Skeletal muscle tissue (tissue), 4 donors: ENCODE measurements around the gene CHST11. TPM values are rescaled to one million over a fixed set of nuclear protein-coding genes. Genes with fewer than 3 reads are reported as not detected.

Experiments
- H3K27ac ChIP-seq: one replicate; pipeline ENCODE4 v1.7.0; 2013; ENCODE audit warnings: mild to moderate bottlenecking, low read depth, low read length, inconsistent platforms
- H3K27me3 ChIP-seq, 3 donors: one replicate each; pipeline ENCODE4 v1.7.0; 2013; ENCODE audit warnings: low read length in 3 of 3; ENCODE audit not compliant: control insufficient read depth in 3 of 3, insufficient read depth in 3 of 3
- H3K36me3 ChIP-seq, 3 donors: one replicate each; pipeline ENCODE4 v1.7.0; 2013; ENCODE audit warnings: low read length in 3 of 3; ENCODE audit not compliant: control insufficient read depth in 3 of 3, insufficient read depth in 3 of 3
- H3K4me1 ChIP-seq, 3 donors: one replicate each; pipeline ENCODE4 v1.7.0; 2013; ENCODE audit warnings: low read length in 3 of 3, mild to moderate bottlenecking in 3 of 3; ENCODE audit not compliant: control insufficient read depth in 3 of 3, insufficient read depth in 3 of 3
- H3K4me3 ChIP-seq, 3 donors: one replicate each; pipeline ENCODE4 v1.7.0; 2013; ENCODE audit warnings: low read length in 3 of 3
- H3K9ac ChIP-seq, 3 donors: one replicate each; pipeline ENCODE4 v1.7.0; 2013; ENCODE audit warnings: low read length in 3 of 3, mild to moderate bottlenecking in 3 of 3, moderate library complexity in 2 of 3, low read depth in 1 of 3
- H3K9me3 ChIP-seq, 3 donors: one replicate each; pipeline ENCODE4 v1.7.0; 2013; ENCODE audit warnings: low read length in 3 of 3; ENCODE audit not compliant: control insufficient read depth in 3 of 3
- total RNA-seq: library from RNA; depleted of rRNA; stranded (reverse); fragments of >200 nt; gene quantifications from one replicate; pipeline ENCODE4 v1.2.3, GENCODE V29; 2014
- donor health status: Osteomylitis.

CHST11 gene
- total RNA-seq, 1 donor from 2014 or later: 2.1 TPM

- Histone ChIP-seq H3K4me1 (peaks cover 4 to 10% (median 6%) of the 10 kb centered on the region in 3 donors), H3K9ac (no peak overlapping the region), H3K36me3 (no peaks in the 10 kb centered on the region), H3K27me3 (no peaks in the 10 kb centered on the region), H3K4me3 (no peak overlapping the region), H3K9me3 (no peaks in the 10 kb centered on the region), H3K27ac (no peak overlapping the region)
Observed at GRCh38 chr12:104628831-104629135, 172.0 kb downstream of the CHST11 start.

- H3K4me1 ChIP-seq: peaks cover 4 to 10% (median 6%) of the 10 kb centered on the region in 3 donors
- no peak overlapping the region for H3K4me3 ChIP-seq
- H3K36me3 ChIP-seq: no peaks in the 10 kb centered on the region
- H3K9me3 ChIP-seq: no peaks in the 10 kb centered on the region
- H3K9ac ChIP-seq: no peak overlapping the region
- H3K27ac ChIP-seq: no peak overlapping the region
- no peaks in the 10 kb centered on the region for H3K27me3 ChIP-seq
Observed at GRCh38 chr12:104630230-104630670, 173.5 kb downstream of the CHST11 start.

- H3K27me3 ChIP-seq: no peaks in the 10 kb centered on the region
- peaks cover 4 to 10% (median 6%) of the 10 kb centered on the region in 3 donors for H3K4me1 ChIP-seq
Observed at GRCh38 chr12:104631867-104632266, 175.1 kb downstream of the CHST11 start.

GRCh38 chr12:104632724-104633201 is 176.0 kb downstream of the CHST11 start:
- Histone ChIP-seq H3K4me3 (no peak overlapping the region), H3K27ac (no peak overlapping the region), H3K4me1 (peaks cover 3 to 10% (median 4%) of the 10 kb centered on the region in 3 donors), H3K36me3 (no peaks in the 10 kb centered on the region), H3K9me3 (no peaks in the 10 kb centered on the region), H3K9ac (no peak overlapping the region), H3K27me3 (no peaks in the 10 kb centered on the region)

More at GRCh38 chr12:104631867-104632266, 175.1 kb downstream of the CHST11 start:
- Histone ChIP-seq H3K4me3 (no peak overlapping the region), H3K9ac (no peak overlapping the region), H3K9me3 (no peaks in the 10 kb centered on the region), H3K36me3 (no peaks in the 10 kb centered on the region), H3K27ac (no peak overlapping the region)

- Histone ChIP-seq H3K4me1 (peaks cover 3 to 14% (median 6%) of the 10 kb centered on the region in 3 donors), H3K9ac (no peak overlapping the region), H3K36me3 (no peaks in the 10 kb centered on the region), H3K27me3 (no peaks in the 10 kb centered on the region), H3K4me3 (no peak overlapping the region), H3K27ac (no peak overlapping the region), H3K9me3 (no peaks in the 10 kb centered on the region)
Observed at GRCh38 chr12:104634044-104634443, 177.3 kb downstream of the CHST11 start.

GRCh38 chr12:104634852-104635251 is 178.1 kb downstream of the CHST11 start:
- Histone ChIP-seq H3K9me3 (no peaks in the 10 kb centered on the region), H3K4me1 (peaks cover 3 to 13% (median 6%) of the 10 kb centered on the region in 3 donors), H3K36me3 (no peaks in the 10 kb centered on the region), H3K9ac (no peak overlapping the region), H3K27ac (no peak overlapping the region), H3K27me3 (no peaks in the 10 kb centered on the region), H3K4me3 (no peak overlapping the region)

- H3K9me3 ChIP-seq: no peaks in the 10 kb centered on the region
- H3K36me3 ChIP-seq: no peaks in the 10 kb centered on the region
- H3K4me3 ChIP-seq: no peak overlapping the region
- peaks cover 3 to 9% (median 3%) of the 10 kb centered on the region in 3 donors for H3K4me1 ChIP-seq
- H3K9ac ChIP-seq: no peak overlapping the region
- no peaks in the 10 kb centered on the region for H3K27me3 ChIP-seq
- H3K27ac ChIP-seq: no peak overlapping the region
Observed at GRCh38 chr12:104635607-104636343, 179.0 kb downstream of the CHST11 start.

GRCh38 chr12:104636496-104636895 is 179.7 kb downstream of the CHST11 start:
- Histone ChIP-seq H3K36me3 (no peaks in the 10 kb centered on the region), H3K9ac (no peak overlapping the region), H3K27me3 (no peaks in the 10 kb centered on the region), H3K27ac (no peak overlapping the region), H3K4me3 (no peak overlapping the region), H3K9me3 (no peaks in the 10 kb centered on the region), H3K4me1 (peaks cover 3 to 9% (median 3%) of the 10 kb centered on the region in 3 donors)

GRCh38 chr12:104637604-104638003 is 180.9 kb downstream of the CHST11 start:
- no peak overlapping the region for H3K4me3 ChIP-seq
- H3K9me3 ChIP-seq: no peaks in the 10 kb centered on the region
- no peak overlapping the region for H3K27ac ChIP-seq
- H3K27me3 ChIP-seq: no peaks in the 10 kb centered on the region
- H3K9ac ChIP-seq: no peak overlapping the region
- H3K36me3 ChIP-seq: no peaks in the 10 kb centered on the region
- H3K4me1 ChIP-seq: peaks cover 3 to 9% (median 3%) of the 10 kb centered on the region in 3 donors

- no peak overlapping the region for H3K27ac ChIP-seq
Observed at GRCh38 chr12:104638218-104638850, 181.6 kb downstream of the CHST11 start.

More at GRCh38 chr12:104638218-104638850, 181.6 kb downstream of the CHST11 start:
- no peaks in the 10 kb centered on the region for H3K27me3 ChIP-seq
- H3K9ac ChIP-seq: no peak overlapping the region
- H3K36me3 ChIP-seq: no peaks in the 10 kb centered on the region
- H3K4me3 ChIP-seq: no peak overlapping the region
- H3K9me3 ChIP-seq: no peaks in the 10 kb centered on the region
- peaks cover 3 to 9% (median 3%) of the 10 kb centered on the region in 3 donors for H3K4me1 ChIP-seq
